ENCODE measurements around the gene RBM43.
"Not testable (repeated sequence)": the region's sequence is repeated elsewhere in the genome, so short reads cannot be mapped to it uniquely, and the experiment has no call there.

Gene RBM43

GRCh38 chr2:151261231-151261976 lies at the start of gene RBM43:
Gene RBM43, minus strand, starts transcription at chr2:151261863. Its CDS starts 136 bp downstream, at chr2:151261727.
- Histone ChIP-seq H3K27me3 (ENCODE audit: insufficient read depth, low read length) (no peaks in the 10 kb centered on the region), H3K36me3 (ENCODE audit: insufficient read depth, low read length) (no peaks in the 10 kb centered on the region), H3K9me3 (ENCODE audit: low read length) (no peaks in the 10 kb centered on the region), H2AFZ (ENCODE audit: low read depth, low read length) (peak within 1 kb of the TSS; percentile 89), H3K4me1 (ENCODE audit: insufficient read depth, low read length) (peaks cover 2% of the 10 kb centered on the region), H3K4me3 (ENCODE audit: low read length) (peak within 1 kb of the TSS; percentile 58)

GRCh38 chr2:151310313-151310712 lies 48.6 kb upstream of the RBM43 start:
- H2AFZ ChIP-seq (ENCODE audit: low read depth, low read length); H3K27me3 ChIP-seq (ENCODE audit: insufficient read depth, low read length); H3K9me3 ChIP-seq (ENCODE audit: low read length); H3K4me1 ChIP-seq (ENCODE audit: insufficient read depth, low read length); H3K36me3 ChIP-seq (ENCODE audit: insufficient read depth, low read length); H3K4me3 ChIP-seq (ENCODE audit: low read length): not testable (repeated sequence)

GRCh38 chr2:151306621-151307020 lies 45.0 kb upstream of the RBM43 start:
- Histone ChIP-seq H3K4me1 (ENCODE audit: insufficient read depth, low read length) (no peaks in the 10 kb centered on the region), H3K27me3 (ENCODE audit: insufficient read depth, low read length) (no peaks in the 10 kb centered on the region), H2AFZ (ENCODE audit: low read depth, low read length) (no peak overlapping the region), H3K36me3 (ENCODE audit: insufficient read depth, low read length) (no peaks in the 10 kb centered on the region), H3K4me3 (ENCODE audit: low read length) (no peak overlapping the region), H3K9me3 (ENCODE audit: low read length) (no peaks in the 10 kb centered on the region)

GRCh38 chr2:151305129-151305691 lies 43.5 kb upstream of the RBM43 start:
- H3K4me1 ChIP-seq (ENCODE audit: insufficient read depth, low read length) = no peaks in the 10 kb centered on the region
- H3K36me3 ChIP-seq (ENCODE audit: insufficient read depth, low read length) = no peaks in the 10 kb centered on the region
- H3K27me3 ChIP-seq (ENCODE audit: insufficient read depth, low read length) = no peaks in the 10 kb centered on the region
- no peak overlapping the region for H3K4me3 ChIP-seq (ENCODE audit: low read length)
- H2AFZ ChIP-seq (ENCODE audit: low read depth, low read length) = no peak overlapping the region
- H3K9me3 ChIP-seq (ENCODE audit: low read length) = no peaks in the 10 kb centered on the region

- H3K4me1 ChIP-seq (ENCODE audit: insufficient read depth, low read length) = no peaks in the 10 kb centered on the region
- H3K9me3 ChIP-seq (ENCODE audit: low read length) = no peaks in the 10 kb centered on the region
- H3K27me3 ChIP-seq (ENCODE audit: insufficient read depth, low read length) = no peaks in the 10 kb centered on the region
- H2AFZ ChIP-seq (ENCODE audit: low read depth, low read length) = no peak overlapping the region
- H3K36me3 ChIP-seq (ENCODE audit: insufficient read depth, low read length) = no peaks in the 10 kb centered on the region
- no peak overlapping the region for H3K4me3 ChIP-seq (ENCODE audit: low read length)
These were observed 41.2 kb upstream of the RBM43 start for GRCh38 chr2:151302879-151303278.

GRCh38 chr2:151302404-151302803 lies 40.7 kb upstream of the RBM43 start:
- H3K36me3 ChIP-seq (ENCODE audit: insufficient read depth, low read length) = no peaks in the 10 kb centered on the region
- H3K4me1 ChIP-seq (ENCODE audit: insufficient read depth, low read length) = no peaks in the 10 kb centered on the region
- no peaks in the 10 kb centered on the region for H3K9me3 ChIP-seq (ENCODE audit: low read length)
- H2AFZ ChIP-seq (ENCODE audit: low read depth, low read length) = no peak overlapping the region
- H3K4me3 ChIP-seq (ENCODE audit: low read length) = no peak overlapping the region
- H3K27me3 ChIP-seq (ENCODE audit: insufficient read depth, low read length) = no peaks in the 10 kb centered on the region

GRCh38 chr2:151299920-151300539 lies 38.4 kb upstream of the RBM43 start:
- H3K9me3 ChIP-seq (ENCODE audit: low read length) = no peaks in the 10 kb centered on the region
- H3K36me3 ChIP-seq (ENCODE audit: insufficient read depth, low read length) = no peaks in the 10 kb centered on the region
- H3K27me3 ChIP-seq (ENCODE audit: insufficient read depth, low read length) = no peaks in the 10 kb centered on the region
- H3K4me3 ChIP-seq (ENCODE audit: low read length) = no peak overlapping the region
- no peaks in the 10 kb centered on the region for H3K4me1 ChIP-seq (ENCODE audit: insufficient read depth, low read length)
- no peak overlapping the region for H2AFZ ChIP-seq (ENCODE audit: low read depth, low read length)

GRCh38 chr2:151297882-151298281 lies 36.2 kb upstream of the RBM43 start:
- no peaks in the 10 kb centered on the region for H3K36me3 ChIP-seq (ENCODE audit: insufficient read depth, low read length)
- H3K4me1 ChIP-seq (ENCODE audit: insufficient read depth, low read length) = no peaks in the 10 kb centered on the region
- H3K4me3 ChIP-seq (ENCODE audit: low read length) = no peak overlapping the region
- H3K27me3 ChIP-seq (ENCODE audit: insufficient read depth, low read length) = no peaks in the 10 kb centered on the region
- no peaks in the 10 kb centered on the region for H3K9me3 ChIP-seq (ENCODE audit: low read length)
- H2AFZ ChIP-seq (ENCODE audit: low read depth, low read length) = peak overlapping the region; percentile 5

GRCh38 chr2:151295926-151296325 lies 34.3 kb upstream of the RBM43 start:
- not testable (repeated sequence) for H3K9me3 ChIP-seq (ENCODE audit: low read length); H3K4me1 ChIP-seq (ENCODE audit: insufficient read depth, low read length); H3K27me3 ChIP-seq (ENCODE audit: insufficient read depth, low read length); H3K36me3 ChIP-seq (ENCODE audit: insufficient read depth, low read length); H2AFZ ChIP-seq (ENCODE audit: low read depth, low read length); H3K4me3 ChIP-seq (ENCODE audit: low read length)

GRCh38 chr2:151292546-151292945 lies 30.9 kb upstream of the RBM43 start:
- Histone ChIP-seq H3K36me3 (ENCODE audit: insufficient read depth, low read length) (no peaks in the 10 kb centered on the region), H3K27me3 (ENCODE audit: insufficient read depth, low read length) (no peaks in the 10 kb centered on the region), H3K9me3 (ENCODE audit: low read length) (peaks cover 2% of the 10 kb centered on the region), H3K4me3 (ENCODE audit: low read length) (no peak overlapping the region), H2AFZ (ENCODE audit: low read depth, low read length) (no peak overlapping the region), H3K4me1 (ENCODE audit: insufficient read depth, low read length) (no peaks in the 10 kb centered on the region)

- H3K36me3 ChIP-seq (ENCODE audit: insufficient read depth, low read length) = no peaks in the 10 kb centered on the region
- H3K4me1 ChIP-seq (ENCODE audit: insufficient read depth, low read length) = no peaks in the 10 kb centered on the region
- H3K27me3 ChIP-seq (ENCODE audit: insufficient read depth, low read length) = no peaks in the 10 kb centered on the region
- H3K9me3 ChIP-seq (ENCODE audit: low read length) = peaks cover 2% of the 10 kb centered on the region
- no peak overlapping the region for H2AFZ ChIP-seq (ENCODE audit: low read depth, low read length)
- H3K4me3 ChIP-seq (ENCODE audit: low read length) = no peak overlapping the region
These were observed 30.5 kb upstream of the RBM43 start for GRCh38 chr2:151292141-151292540.

- Histone ChIP-seq H3K9me3 (ENCODE audit: low read length) (peaks cover 2% of the 10 kb centered on the region), H3K27me3 (ENCODE audit: insufficient read depth, low read length) (no peaks in the 10 kb centered on the region), H2AFZ (ENCODE audit: low read depth, low read length) (no peak overlapping the region), H3K4me1 (ENCODE audit: insufficient read depth, low read length) (no peaks in the 10 kb centered on the region), H3K4me3 (ENCODE audit: low read length) (no peak overlapping the region), H3K36me3 (ENCODE audit: insufficient read depth, low read length) (no peaks in the 10 kb centered on the region)
These were observed 29.6 kb upstream of the RBM43 start for GRCh38 chr2:151291224-151291623.

- Histone ChIP-seq H3K9me3 (ENCODE audit: low read length) (peaks cover 3% of the 10 kb centered on the region), H3K4me1 (ENCODE audit: insufficient read depth, low read length) (no peaks in the 10 kb centered on the region), H3K4me3 (ENCODE audit: low read length) (no peak overlapping the region), H2AFZ (ENCODE audit: low read depth, low read length) (no peak overlapping the region), H3K27me3 (ENCODE audit: insufficient read depth, low read length) (no peaks in the 10 kb centered on the region), H3K36me3 (ENCODE audit: insufficient read depth, low read length) (no peaks in the 10 kb centered on the region)
These were observed 28.6 kb upstream of the RBM43 start for GRCh38 chr2:151289972-151290866.
